WTC11 (cell line): ENCODE measurements around the gene HTATSF1. TPM values are rescaled to one million over a fixed set of nuclear protein-coding genes. Genes with fewer than 3 reads are reported as not detected.

ENCODE experiments used
- ATAC-seq: fragments of 200-7000 bp; cut with Tn5 transposase; 2 replicates; pipeline ENCODE4 v1.10.0; 2021; ENCODE audit warnings: mild to moderate bottlenecking, moderate library complexity
- CTCF ChIA-PET: fragments of 300-600 bp; sonication (Branson Sonifier 250); formaldehyde crosslinking; loops from one replicate; lab custom pipeline; 2021; ENCODE audit warnings: antibody characterized with exemption; lab: Charles Lee
- POLR2A ChIA-PET: fragments of 350-600 bp; sonication (Branson Sonifier 250); formaldehyde crosslinking; loops from one replicate; lab custom pipeline; 2021; ENCODE audit warnings: antibody characterized with exemption; lab: Charles Lee
- DNase-seq: peaks from one replicate; pipeline ENCODE4 v3.0.0; 2021; ENCODE audit warnings: low spot score
- H3K27ac Mint-ChIP-seq: 2 replicates; pipeline ENCODE4 v1.8.0; 2021; ENCODE audit warnings: mixed read lengths
- H3K27me3 Mint-ChIP-seq: 2 replicates; pipeline ENCODE4 v1.8.0; 2021; ENCODE audit warnings: low read depth, mild to moderate bottlenecking, moderate library complexity, mixed read lengths
- H3K36me3 Mint-ChIP-seq: 2 replicates; pipeline ENCODE4 v1.8.0; 2021; ENCODE audit warnings: mixed read lengths
- H3K4me1 Mint-ChIP-seq: 2 replicates; pipeline ENCODE4 v1.8.0; 2022; ENCODE audit warnings: mixed read lengths
- H3K4me3 Mint-ChIP-seq: 2 replicates; pipeline ENCODE4 v1.8.0; 2021; ENCODE audit warnings: mild to moderate bottlenecking, moderate library complexity, mixed read lengths
- H3K9me3 Mint-ChIP-seq: 2 replicates; pipeline ENCODE4 v1.8.0; 2021; ENCODE audit warnings: mixed read lengths
- AFF4 ChIP-seq: sonication (generic); formaldehyde crosslinking; IDR thresholded peaks from 2 replicates; pipeline ENCODE4 v1.8.1; 2023; ENCODE audit warnings: mild to moderate bottlenecking, missing genetic modification reagents, borderline replicate concordance
- AR ChIP-seq: fragments of 250-450 bp; sonication (Bioruptor Pico); IDR thresholded peaks from 2 replicates; pipeline ENCODE4 v1.9.0; 2021; ENCODE audit warnings: mild to moderate bottlenecking
- CDX4 ChIP-seq: fragments of 250-450 bp; sonication (Bioruptor Pico); IDR thresholded peaks from 2 replicates; pipeline ENCODE4 v1.9.0; 2021; ENCODE audit warnings: moderate library complexity, mild to moderate bottlenecking, inconsistent platforms, borderline replicate concordance
- CREM ChIP-seq: sonication (generic); formaldehyde crosslinking; IDR thresholded peaks from 2 replicates; pipeline ENCODE4 v1.8.1; 2022; ENCODE audit warnings: mild to moderate bottlenecking, missing genetic modification reagents, moderate library complexity
- CTCF ChIP-seq: fragments of 200-600 bp; IDR thresholded peaks from 2 replicates; pipeline ENCODE4 v1.8.0; 2022; ENCODE audit warnings: antibody characterized with exemption
- E2F1 ChIP-seq: sonication (generic); formaldehyde crosslinking; IDR thresholded peaks from 2 replicates; pipeline ENCODE4 v1.8.0; 2022; ENCODE audit warnings: mild to moderate bottlenecking, missing genetic modification reagents
- E2F5 ChIP-seq: sonication (generic); formaldehyde crosslinking; IDR thresholded peaks from 2 replicates; pipeline ENCODE4 v1.8.1; 2022; ENCODE audit warnings: mild to moderate bottlenecking, moderate library complexity, missing genetic modification reagents
- ESRRA ChIP-seq: sonication (generic); formaldehyde crosslinking; IDR thresholded peaks from 2 replicates; pipeline ENCODE4 v1.8.1; 2022; ENCODE audit warnings: mild to moderate bottlenecking, missing genetic modification reagents, borderline replicate concordance
- NFYB ChIP-seq: sonication (generic); formaldehyde crosslinking; conservative IDR thresholded peaks from 2 replicates; pipeline ENCODE4 v1.8.0; 2022; ENCODE audit warnings: low read depth, missing genetic modification reagents
- RELA ChIP-seq: sonication (generic); formaldehyde crosslinking; IDR thresholded peaks from 2 replicates; pipeline ENCODE4 v1.8.1; 2022; ENCODE audit warnings: missing genetic modification reagents, mild to moderate bottlenecking, borderline replicate concordance
- RORB ChIP-seq: fragments of 250-450 bp; sonication (Bioruptor Pico); IDR thresholded peaks from 2 replicates; pipeline ENCODE4 v1.9.0; 2021; ENCODE audit warnings: mild to moderate bottlenecking
- SOX15 ChIP-seq: fragments of 250-450 bp; sonication (Bioruptor Pico); IDR thresholded peaks from 2 replicates; pipeline ENCODE4 v1.9.0; 2021; ENCODE audit warnings: mild to moderate bottlenecking
- TCF7 ChIP-seq: sonication (generic); formaldehyde crosslinking; IDR thresholded peaks from 2 replicates; pipeline ENCODE4 v1.8.0; 2022; ENCODE audit warnings: mild to moderate bottlenecking, low read depth, missing genetic modification reagents, moderate library complexity
- ZBTB43 ChIP-seq: sonication (generic); formaldehyde crosslinking; IDR thresholded peaks from 2 replicates; pipeline ENCODE4 v1.8.1; 2023; ENCODE audit warnings: mild to moderate bottlenecking, missing genetic modification reagents
- ZNF232 ChIP-seq: sonication (generic); formaldehyde crosslinking; IDR thresholded peaks from 2 replicates; pipeline ENCODE4 v1.8.0; 2022; ENCODE audit warnings: mild to moderate bottlenecking, missing genetic modification reagents
- ZNF416 ChIP-seq: fragments of 250-450 bp; sonication (Bioruptor Pico); IDR thresholded peaks from 2 replicates; pipeline ENCODE4 v1.9.0; 2021; ENCODE audit warnings: mild to moderate bottlenecking, inconsistent platforms
- ZSCAN18 ChIP-seq: fragments of 250-450 bp; sonication (Bioruptor Pico); IDR thresholded peaks from 2 replicates; pipeline ENCODE4 v2.1.2; 2022; ENCODE audit warnings: mild to moderate bottlenecking, moderate library complexity
- total RNA-seq: library from RNA; stranded (reverse); gene quantifications from 3 replicates; pipeline ENCODE4 v1.2.3, GENCODE V29; 2021

Gene HTATSF1
- total RNA-seq, 1 experiment from 2014 or later, result 44.6 TPM

- TF ChIP-seq ESRRA (CRISPR knock-in tag) (no peak), RORB (CRISPR knock-in tag) (no peak)
- TF ChIP-seq, all 79 proteins: peak for 0
Measured at GRCh38 chrX:136531951-136532350, 34.6 kb downstream of the HTATSF1 start, which contains the start of gene VGLL1 (continued).

- Mint-ChIP-seq H3K4me1 (no peaks in the 10 kb centered on the region), H3K27ac (no peak overlapping the region), H3K9me3 (no peaks in the 10 kb centered on the region), H3K27me3 (no peaks in the 10 kb centered on the region; the same call in 1 of the 2 replicates), H3K4me3 (no peak overlapping the region), H3K36me3 (no peaks in the 10 kb centered on the region)
- DNase-seq (no peak), ATAC-seq (no peak)
- TF ChIP-seq ZNF416 (CRISPR knock-in tag) (no peak), TCF7 (CRISPR knock-in tag) (no peak), CTCF (no peak), RELA (CRISPR knock-in tag) (no peak), CREM (CRISPR knock-in tag) (no peak)
- CTCF ChIA-PET, result no interaction called here
- POLR2A ChIA-PET, result no interaction called here
Measured at GRCh38 chrX:136534131-136534530, 36.7 kb downstream of the HTATSF1 start.

- Mint-ChIP-seq H3K4me3 (no peak overlapping the region), H3K9me3 (no peaks in the 10 kb centered on the region), H3K4me1 (no peaks in the 10 kb centered on the region), H3K27me3 (no peaks in the 10 kb centered on the region; the same call in none of the 2 replicates), H3K27ac (no peak overlapping the region), H3K36me3 (no peaks in the 10 kb centered on the region)
- POLR2A ChIA-PET, result no interaction called here
- CTCF ChIA-PET, result no interaction called here
- TF ChIP-seq NFYB (CRISPR knock-in tag) (no peak), CDX4 (no peak), E2F5 (CRISPR knock-in tag) (no peak), SOX15 (CRISPR knock-in tag) (no peak), ZNF232 (CRISPR knock-in tag) (no peak), AR (no peak), ZBTB43 (CRISPR knock-in tag) (no peak)
- DNase-seq, result no peak
- ATAC-seq, result no peak
Measured at GRCh38 chrX:136538811-136539210, 41.4 kb downstream of the HTATSF1 start.

GRCh38 chrX:136540226-136540625 is 42.8 kb downstream of the HTATSF1 start:
- Mint-ChIP-seq H3K4me1 (no peaks in the 10 kb centered on the region), H3K4me3 (no peak overlapping the region), H3K27me3 (no peaks in the 10 kb centered on the region; the same call in none of the 2 replicates), H3K27ac (no peak overlapping the region), H3K9me3 (no peaks in the 10 kb centered on the region), H3K36me3 (no peaks in the 10 kb centered on the region)
- ChIA-PET POLR2A (no interaction called here), CTCF (no interaction called here)
- DNase-seq, result no peak
- no peak for ATAC-seq
- TF ChIP-seq E2F1 (CRISPR knock-in tag) (no peak), AFF4 (no peak), ZSCAN18 (no peak)
